Retinal pigment epithelial cell (primary cell): ENCODE results near the gene FBXW7.

Source experiments
- DNase-seq: peaks from one replicate; pipeline ENCODE4 v3.0.0-alpha.2; 2010; ENCODE audit warnings: low read depth
- H3K4me3 ChIP-seq: 2 replicates; pipeline ENCODE4 v1.5.1; 2011; ENCODE audit warnings: mild to moderate bottlenecking, low read length, control low read depth, moderate library complexity
- CTCF ChIP-seq: conservative IDR thresholded peaks from 2 replicates; pipeline ENCODE4 v1.5.1; 2011; ENCODE audit warnings: low read depth, low read length, control low read depth, inconsistent platforms

FBXW7 gene

GRCh38 chr4:152360045-152360410 is 175.9 kb downstream of the FBXW7 start:
- no peak for TF ChIP-seq CTCF
- peak; percentile 7 for DNase-seq

GRCh38 chr4:152359208-152360044 is 176.5 kb downstream of the FBXW7 start:
- TF ChIP-seq CTCF, result no peak
- H3K4me3 ChIP-seq, result no peak overlapping the region
- no peak for DNase-seq

More at GRCh38 chr4:152360045-152360410, 175.9 kb downstream of the FBXW7 start:
- no peak overlapping the region for H3K4me3 ChIP-seq

GRCh38 chr4:152357206-152357605 is 178.7 kb downstream of the FBXW7 start:
- no peak for DNase-seq
- no peak for TF ChIP-seq CTCF
- H3K4me3 ChIP-seq, result no peak overlapping the region

- no peak for DNase-seq
- TF ChIP-seq CTCF, result no peak
- H3K4me3 ChIP-seq, result no peak overlapping the region
Observed at GRCh38 chr4:152356428-152357034, 179.4 kb downstream of the FBXW7 start.

- DNase-seq, result peak; percentile 84
- peak overlapping the region; percentile 54 for H3K4me3 ChIP-seq
- no peak for TF ChIP-seq CTCF
Observed at GRCh38 chr4:152352622-152353116, 183.2 kb downstream of the FBXW7 start.

- DNase-seq, result no peak
- peak overlapping the region; percentile 54 for H3K4me3 ChIP-seq
- TF ChIP-seq CTCF, result no peak
Observed at GRCh38 chr4:152352215-152352614, 183.7 kb downstream of the FBXW7 start.

GRCh38 chr4:152351080-152351479 is 184.8 kb downstream of the FBXW7 start:
- no peak for TF ChIP-seq CTCF
- no peak for DNase-seq
- H3K4me3 ChIP-seq, result peak overlapping the region; percentile 54
